Gastrocnemius medialis (tissue), 4 donors: ENCODE measurements around the gene RIOK2. TPM values are rescaled to one million over a fixed set of nuclear protein-coding genes. Genes with fewer than 3 reads are reported as not detected.

Experiments used
- ATAC-seq, 2 donors: fragments of 150-250 bp; one replicate each; pipeline ENCODE4 v1.9.1; 2016
- DNase-seq, 2 donors: peaks; one replicate each; pipeline ENCODE4 v3.0.0-alpha.2; 2019
- H3K27ac ChIP-seq, 4 donors: fragments of 200-600 bp; sonication (generic); 1 replicate in 1 of 4; 2 replicates in 3 of 4; pipeline ENCODE4 v1.5.1; 2016 to 2018; ENCODE audit warnings: mild to moderate bottlenecking in 2 of 4, moderate library complexity in 1 of 4
- H3K27me3 ChIP-seq, 3 donors: fragments of 200-600 bp; sonication (generic) in 2 of 3; 1 replicate in 1 of 3; 2 replicates in 2 of 3; pipeline versions ENCODE4 v1.5.1 to v1.6.0; 2016 to 2019; ENCODE audit warnings: mild to moderate bottlenecking in 1 of 3, moderate library complexity in 1 of 3
- H3K36me3 ChIP-seq, 2 donors: fragments of 200-600 bp; sonication (generic) in 1 of 2; one replicate each; pipeline ENCODE4 v1.5.1; 2017 to 2018
- H3K4me1 ChIP-seq, 2 donors: fragments of 200-600 bp; sonication (generic) in 1 of 2; one replicate each; pipeline ENCODE4 v1.5.1; 2016 to 2017; ENCODE audit warnings: mild to moderate bottlenecking in 2 of 2
- H3K4me3 ChIP-seq, 4 donors: fragments of 200-600 bp; sonication (generic) in 3 of 4; 1 replicate in 1 of 4; 2 replicates in 3 of 4; pipeline ENCODE4 v1.5.1; 2016 to 2019; ENCODE audit warnings: mild to moderate bottlenecking in 2 of 4
- H3K9me3 ChIP-seq, 3 donors: fragments of 200-600 bp; sonication (generic) in 2 of 3; 1 replicate in 1 of 3; 2 replicates in 2 of 3; pipeline ENCODE4 v1.5.1; 2016 to 2019
- POLR2A ChIP-seq, 2 donors: fragments of 450-650 bp; IDR thresholded peaks; one replicate each; pipeline ENCODE4 v1.6.1; 2017; ENCODE audit warnings: antibody characterized with exemption in 2 of 2, mild to moderate bottlenecking in 2 of 2, moderate library complexity in 2 of 2
- in situ Hi-C, 4 donors: fragments of 200-750 bp; cut with MboI; loops; one replicate each; pipeline versions ENCODE4 v1.15.0 to v1.8.0; 2017; ENCODE audit warnings: low sequenced_read_pairs in 4 of 4
- intact Hi-C: fragments of 100-400 bp; cut with DNase I; formaldehyde crosslinking; loops from one replicate; pipeline ENCODE4 v1.15.1; 2023; ENCODE audit warnings: low total_unique reads
- total RNA-seq, 4 donors: library from RNA; depleted of rRNA; stranded (reverse); fragments of >200 nt; gene quantifications; one replicate each; pipeline versions ENCODE4 v1.1.0 to v1.2.3, GENCODE V29; 2016
- TF ChIP-seq, protein P1 (sequence below), 5 experiments: fragments of 450-650 bp in 3 of 5; fragments of 200-600 bp in 2 of 5; sonication (generic) in 2 of 5; IDR thresholded peaks in 4 of 5; conservative IDR thresholded peaks in 1 of 5; 1 replicate in 4 of 5; 2 replicates in 1 of 5; pipeline ENCODE4 v1.5.1; 2016 to 2019; ENCODE audit warnings: antibody characterized with exemption in 5 of 5, mild to moderate bottlenecking in 3 of 5, moderate library complexity in 3 of 5

RIOK2 gene
- total RNA-seq, 4 donors from 2014 or later, result 9.8 to 34.4 (median 17.3) TPM

DNA sequence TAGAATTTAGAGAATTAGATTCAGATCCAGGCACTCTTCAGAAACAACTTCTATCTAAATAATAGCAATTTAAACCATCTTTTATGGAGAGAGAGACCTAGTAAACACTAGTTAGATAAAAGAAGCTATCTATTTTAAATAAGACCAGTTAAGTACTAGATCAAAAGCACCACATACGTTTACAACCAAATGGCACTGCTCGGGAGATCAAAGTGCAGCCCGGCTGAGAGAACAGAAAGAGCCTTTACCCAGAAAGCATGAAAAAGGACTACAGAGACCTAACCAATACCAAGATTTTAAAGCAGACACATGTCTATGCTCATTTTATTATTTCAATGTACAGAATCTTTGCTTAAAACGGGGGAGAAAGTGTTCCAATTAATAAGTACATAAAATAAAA is 71.4 kb downstream of the RIOK2 start:
- Histone ChIP-seq H3K27me3 (no peaks in the 10 kb centered on the region), H3K4me3 (no peak overlapping the region), H3K36me3 (no peaks in the 10 kb centered on the region), H3K9me3 (no peaks in the 10 kb centered on the region), H3K4me1 (no peaks in the 10 kb centered on the region), H3K27ac (no peak overlapping the region)
- DNase-seq, result no peak
- in situ Hi-C loops (no loop called here), intact Hi-C loops (no loop called here)
- ATAC-seq, result no peak
- TF ChIP-seq, protein P1, sequence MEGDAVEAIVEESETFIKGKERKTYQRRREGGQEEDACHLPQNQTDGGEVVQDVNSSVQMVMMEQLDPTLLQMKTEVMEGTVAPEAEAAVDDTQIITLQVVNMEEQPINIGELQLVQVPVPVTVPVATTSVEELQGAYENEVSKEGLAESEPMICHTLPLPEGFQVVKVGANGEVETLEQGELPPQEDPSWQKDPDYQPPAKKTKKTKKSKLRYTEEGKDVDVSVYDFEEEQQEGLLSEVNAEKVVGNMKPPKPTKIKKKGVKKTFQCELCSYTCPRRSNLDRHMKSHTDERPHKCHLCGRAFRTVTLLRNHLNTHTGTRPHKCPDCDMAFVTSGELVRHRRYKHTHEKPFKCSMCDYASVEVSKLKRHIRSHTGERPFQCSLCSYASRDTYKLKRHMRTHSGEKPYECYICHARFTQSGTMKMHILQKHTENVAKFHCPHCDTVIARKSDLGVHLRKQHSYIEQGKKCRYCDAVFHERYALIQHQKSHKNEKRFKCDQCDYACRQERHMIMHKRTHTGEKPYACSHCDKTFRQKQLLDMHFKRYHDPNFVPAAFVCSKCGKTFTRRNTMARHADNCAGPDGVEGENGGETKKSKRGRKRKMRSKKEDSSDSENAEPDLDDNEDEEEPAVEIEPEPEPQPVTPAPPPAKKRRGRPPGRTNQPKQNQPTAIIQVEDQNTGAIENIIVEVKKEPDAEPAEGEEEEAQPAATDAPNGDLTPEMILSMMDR (IDR thresholded peaks at IDR 0.05 in 4 of 5, conservative IDR thresholded peaks at IDR 0.05 in 1 of 5), result no peak
- no peak for TF ChIP-seq POLR2A (IDR thresholded peaks at IDR 0.05)

DNA sequence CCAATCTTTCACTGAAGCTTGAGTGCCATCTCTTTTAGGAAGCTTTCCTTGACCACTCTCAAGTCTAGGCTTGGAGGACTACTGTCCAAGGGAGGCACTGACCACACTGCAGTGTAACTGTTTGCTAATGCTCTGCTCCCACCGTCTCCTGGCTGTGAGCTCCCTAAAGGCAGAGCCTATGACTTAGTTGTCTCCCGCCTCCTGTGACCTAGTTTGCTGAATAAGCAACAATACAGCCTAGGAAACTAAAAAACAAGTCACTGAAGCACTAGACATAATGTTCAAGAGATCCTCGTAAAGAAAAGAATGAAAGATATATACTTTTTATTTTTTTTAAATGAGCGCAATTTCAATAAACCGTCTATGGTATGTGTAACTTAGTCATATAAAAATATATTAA is 72.0 kb downstream of the RIOK2 start:
- Histone ChIP-seq H3K36me3 (no peaks in the 10 kb centered on the region), H3K27me3 (no peaks in the 10 kb centered on the region), H3K9me3 (no peaks in the 10 kb centered on the region), H3K27ac (no peak overlapping the region), H3K4me3 (no peak overlapping the region), H3K4me1 (no peaks in the 10 kb centered on the region)
- TF ChIP-seq POLR2A (IDR thresholded peaks at IDR 0.05), result no peak
- TF ChIP-seq, protein P1 (IDR thresholded peaks at IDR 0.05 in 4 of 5, conservative IDR thresholded peaks at IDR 0.05 in 1 of 5), result no peak
- DNase-seq (no peak), ATAC-seq (no peak)
- intact Hi-C loops, result no loop called here
- in situ Hi-C loops, result no loop called here

Other genes with a start within 250 kb of the RIOK2 start
- gene LNPEP, start 247.2 kb downstream of the RIOK2 start, total RNA-seq, result 10 to 100 TPM; 31.9 to 48.7 (median 33.1) TPM
- gene LIX1, start 40.6 kb downstream of the RIOK2 start, total RNA-seq, result not detected